WTC11 (cell line): ENCODE results near the gene TTC4. TPM values are rescaled to one million over a fixed set of nuclear protein-coding genes. Genes with fewer than 3 reads are reported as not detected.

Source experiments
- ATAC-seq: fragments of 200-7000 bp; cut with Tn5 transposase; 2 replicates; pipeline ENCODE4 v1.10.0; 2021; ENCODE audit warnings: mild to moderate bottlenecking, moderate library complexity
- CTCF ChIA-PET: fragments of 300-600 bp; sonication (Branson Sonifier 250); formaldehyde crosslinking; loops from one replicate; lab custom pipeline; 2021; ENCODE audit warnings: antibody characterized with exemption; lab: Charles Lee
- POLR2A ChIA-PET: fragments of 350-600 bp; sonication (Branson Sonifier 250); formaldehyde crosslinking; loops from one replicate; lab custom pipeline; 2021; ENCODE audit warnings: antibody characterized with exemption; lab: Charles Lee
- DNase-seq: peaks from one replicate; pipeline ENCODE4 v3.0.0; 2021; ENCODE audit warnings: low spot score
- H3K27ac Mint-ChIP-seq: 2 replicates; pipeline ENCODE4 v1.8.0; 2021; ENCODE audit warnings: mixed read lengths
- H3K27me3 Mint-ChIP-seq: 2 replicates; pipeline ENCODE4 v1.8.0; 2021; ENCODE audit warnings: low read depth, mild to moderate bottlenecking, moderate library complexity, mixed read lengths
- H3K36me3 Mint-ChIP-seq: 2 replicates; pipeline ENCODE4 v1.8.0; 2021; ENCODE audit warnings: mixed read lengths
- H3K4me1 Mint-ChIP-seq: 2 replicates; pipeline ENCODE4 v1.8.0; 2022; ENCODE audit warnings: mixed read lengths
- H3K4me3 Mint-ChIP-seq: 2 replicates; pipeline ENCODE4 v1.8.0; 2021; ENCODE audit warnings: mild to moderate bottlenecking, moderate library complexity, mixed read lengths
- H3K9me3 Mint-ChIP-seq: 2 replicates; pipeline ENCODE4 v1.8.0; 2021; ENCODE audit warnings: mixed read lengths
- ATF1 ChIP-seq: sonication (generic); formaldehyde crosslinking; IDR thresholded peaks from 2 replicates; pipeline ENCODE4 v1.8.1; 2023; ENCODE audit warnings: mild to moderate bottlenecking, moderate library complexity, missing genetic modification reagents
- CBFB ChIP-seq: sonication (generic); formaldehyde crosslinking; IDR thresholded peaks from 2 replicates; pipeline ENCODE4 v1.8.1; 2022; ENCODE audit warnings: mild to moderate bottlenecking, low read depth, missing genetic modification reagents
- ETV6 ChIP-seq: sonication (generic); formaldehyde crosslinking; IDR thresholded peaks from 2 replicates; pipeline ENCODE4 v1.8.1; 2022; ENCODE audit warnings: mild to moderate bottlenecking, missing genetic modification reagents
- FOXP1 ChIP-seq: sonication (generic); formaldehyde crosslinking; IDR thresholded peaks from 2 replicates; pipeline ENCODE4 v1.8.0; 2022; ENCODE audit warnings: missing genetic modification reagents, mild to moderate bottlenecking, moderate library complexity, borderline replicate concordance
- GTF2I ChIP-seq: fragments of 250-450 bp; sonication (Bioruptor Pico); conservative IDR thresholded peaks from 2 replicates; pipeline ENCODE4 v1.4.0; 2021; ENCODE audit warnings: mild to moderate bottlenecking
- KAT7 ChIP-seq: sonication (generic); formaldehyde crosslinking; IDR thresholded peaks from 2 replicates; pipeline ENCODE4 v1.8.1; 2023; ENCODE audit warnings: missing genetic modification reagents, mild to moderate bottlenecking, borderline replicate concordance
- MYBL2 ChIP-seq: sonication (generic); formaldehyde crosslinking; IDR thresholded peaks from 2 replicates; pipeline ENCODE4 v1.8.1; 2023; ENCODE audit warnings: mild to moderate bottlenecking, moderate library complexity, missing genetic modification reagents
- NFATC4 ChIP-seq: fragments of 250-450 bp; sonication (Bioruptor Pico); IDR thresholded peaks from 2 replicates; pipeline ENCODE4 v1.9.0; 2021; ENCODE audit warnings: mild to moderate bottlenecking
- NFYB ChIP-seq: sonication (generic); formaldehyde crosslinking; conservative IDR thresholded peaks from 2 replicates; pipeline ENCODE4 v1.8.0; 2022; ENCODE audit warnings: low read depth, missing genetic modification reagents
- OVOL2 ChIP-seq: fragments of 250-450 bp; sonication (Bioruptor Pico); IDR thresholded peaks from 2 replicates; pipeline ENCODE4 v1.9.0; 2021; ENCODE audit warnings: mild to moderate bottlenecking, borderline replicate concordance
- PRRX2 ChIP-seq: fragments of 250-450 bp; sonication (Bioruptor Pico); IDR thresholded peaks from 2 replicates; pipeline ENCODE4 v1.8.0; 2021; ENCODE audit warnings: mild to moderate bottlenecking
- TCF7 ChIP-seq: sonication (generic); formaldehyde crosslinking; IDR thresholded peaks from 2 replicates; pipeline ENCODE4 v1.8.0; 2022; ENCODE audit warnings: mild to moderate bottlenecking, low read depth, missing genetic modification reagents, moderate library complexity
- TP53 ChIP-seq: sonication (generic); formaldehyde crosslinking; IDR thresholded peaks from 2 replicates; pipeline ENCODE4 v1.8.1; 2023; ENCODE audit warnings: mild to moderate bottlenecking, missing genetic modification reagents
- ZBTB21 ChIP-seq: sonication (generic); formaldehyde crosslinking; IDR thresholded peaks from 2 replicates; pipeline ENCODE4 v1.8.1; 2023; ENCODE audit warnings: mild to moderate bottlenecking, missing genetic modification reagents, borderline replicate concordance
- ZNF121 ChIP-seq: sonication (generic); formaldehyde crosslinking; IDR thresholded peaks from 2 replicates; pipeline ENCODE4 v1.8.0; 2023; ENCODE audit warnings: missing genetic modification reagents
- ZNF232 ChIP-seq: sonication (generic); formaldehyde crosslinking; IDR thresholded peaks from 2 replicates; pipeline ENCODE4 v1.8.0; 2022; ENCODE audit warnings: mild to moderate bottlenecking, missing genetic modification reagents
- total RNA-seq: library from RNA; stranded (reverse); gene quantifications from 3 replicates; pipeline ENCODE4 v1.2.3, GENCODE V29; 2021
- TF ChIP-seq, protein P1 (sequence below): sonication (generic); formaldehyde crosslinking; IDR thresholded peaks from 2 replicates; pipeline ENCODE4 v1.8.1; 2022; ENCODE audit warnings: low read depth, missing genetic modification reagents, borderline replicate concordance
- TF ChIP-seq, protein P2 (sequence below): sonication (generic); formaldehyde crosslinking; IDR thresholded peaks from 2 replicates; pipeline ENCODE4 v1.8.0; 2023; ENCODE audit warnings: mild to moderate bottlenecking, missing genetic modification reagents
- TF ChIP-seq, protein P3 (sequence below): sonication (generic); formaldehyde crosslinking; IDR thresholded peaks from 2 replicates; pipeline ENCODE4 v1.8.1; 2023; ENCODE audit warnings: mild to moderate bottlenecking, missing genetic modification reagents, borderline replicate concordance
- TF ChIP-seq, protein P4 (sequence below): sonication (generic); formaldehyde crosslinking; IDR thresholded peaks from 2 replicates; pipeline ENCODE4 v1.8.1; 2022; ENCODE audit warnings: low read depth, mild to moderate bottlenecking, moderate library complexity, missing genetic modification reagents, borderline replicate concordance
- TF ChIP-seq, protein P5 (sequence below): fragments of 250-450 bp; sonication (Bioruptor Pico); IDR thresholded peaks from 2 replicates; pipeline ENCODE4 v1.9.0; 2021; ENCODE audit warnings: moderate library complexity, mild to moderate bottlenecking, inconsistent platforms, borderline replicate concordance
- TF ChIP-seq, protein P6 (sequence below): sonication (generic); formaldehyde crosslinking; IDR thresholded peaks from 2 replicates; pipeline ENCODE4 v1.8.0; 2022; ENCODE audit warnings: mild to moderate bottlenecking, missing genetic modification reagents
- TF ChIP-seq, protein P7 (sequence below): sonication (generic); formaldehyde crosslinking; IDR thresholded peaks from 2 replicates; pipeline ENCODE4 v1.8.1; 2023; ENCODE audit warnings: mild to moderate bottlenecking, missing genetic modification reagents, moderate library complexity
- TF ChIP-seq, protein P8 (sequence below): sonication (generic); formaldehyde crosslinking; IDR thresholded peaks from 2 replicates; pipeline ENCODE4 v1.8.0; 2022; ENCODE audit warnings: mild to moderate bottlenecking, missing genetic modification reagents

TTC4 gene
- total RNA-seq, 1 experiment from 2014 or later = 18.8 TPM

DNA sequence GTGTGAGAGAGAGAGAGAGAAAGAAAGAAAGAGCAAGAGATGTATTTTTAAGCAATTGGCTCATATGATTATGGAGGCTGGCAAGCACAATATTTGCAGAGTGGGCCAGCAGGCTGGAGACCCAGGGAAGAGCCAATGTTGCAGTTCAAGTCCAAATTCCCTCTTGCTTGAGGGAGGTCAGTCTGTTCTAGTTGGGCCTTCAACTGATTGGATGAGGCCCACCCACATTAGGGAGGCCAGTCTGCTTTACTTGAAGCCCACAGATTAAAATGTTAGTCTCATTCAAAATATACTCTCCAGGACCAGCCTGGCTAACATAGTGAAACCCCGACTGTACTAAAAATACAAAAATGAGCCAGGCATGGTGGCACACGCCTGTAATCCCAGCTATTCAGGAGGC lies 57.3 kb downstream of the TTC4 start (continued):
- TF ChIP-seq ATF1 = no peak
- no peak for TF ChIP-seq ETV6 (CRISPR knock-in tag)
- TF ChIP-seq GTF2I (CRISPR knock-in tag) = no peak
- no peak for TF ChIP-seq FOXP1 (CRISPR knock-in tag)
- TF ChIP-seq OVOL2 (CRISPR knock-in tag) = no peak
- TF ChIP-seq PRRX2 (CRISPR knock-in tag) = no peak
- TF ChIP-seq KAT7 (CRISPR knock-in tag) = no peak
- TF ChIP-seq, all 79 proteins: peak for 0

DNA sequence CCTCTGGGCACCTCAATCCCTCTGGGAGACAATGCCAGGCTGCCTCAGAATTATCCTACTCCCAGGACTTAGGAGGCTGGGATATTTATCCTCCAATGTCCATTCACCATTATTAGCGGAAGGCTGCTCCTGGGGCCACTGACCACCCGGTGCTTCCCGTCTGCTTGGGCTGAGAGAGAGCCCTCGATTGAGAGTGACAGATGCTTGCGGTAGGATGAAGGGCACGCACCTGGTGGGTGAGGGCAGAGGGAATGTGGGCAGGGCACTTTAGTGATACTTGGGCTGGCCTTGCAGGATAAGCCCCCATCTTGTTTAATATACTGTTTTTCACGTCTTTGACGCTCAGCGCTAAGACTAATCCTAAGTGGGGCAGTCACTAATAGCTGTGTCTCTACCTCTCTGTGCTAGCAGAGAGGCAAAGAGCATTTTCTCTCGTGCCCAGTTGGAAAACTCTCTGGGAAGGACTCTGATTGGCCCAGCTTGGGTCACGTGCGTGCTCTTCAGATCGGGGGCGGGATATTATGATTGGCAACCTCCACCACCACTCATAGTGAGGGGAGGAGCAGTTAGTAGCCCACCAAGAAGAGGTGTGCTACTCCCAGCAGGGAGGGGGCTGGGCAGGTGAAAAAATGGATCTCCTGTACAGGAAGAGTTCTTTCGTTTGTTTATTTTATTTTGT lies 59.3 kb downstream of the TTC4 start:
- H3K4me1 Mint-ChIP-seq = peaks cover 8% of the 10 kb centered on the region
- POLR2A ChIA-PET = no interaction called here
- peak overlapping the region; percentile 16; the same call in 1 of the 2 replicates for H3K4me3 Mint-ChIP-seq
- ATAC-seq (peak; percentile 100), DNase-seq (peak; percentile 84)
- CTCF ChIA-PET = interaction anchor here (0.6 to 1.3 kb wide), 3 partner anchors 17 to 693 kb away, joined by 3 to 9 read pairs (median 8); partner anchors contain the start of gene TTC22
- no peak overlapping the region for H3K27ac Mint-ChIP-seq
- peaks cover 4% of the 10 kb centered on the region; the same call in 1 of the 2 replicates for H3K9me3 Mint-ChIP-seq
- H3K27me3 Mint-ChIP-seq = peaks cover 21% of the 10 kb centered on the region
- H3K36me3 Mint-ChIP-seq = no peaks in the 10 kb centered on the region
- TF ChIP-seq, protein P1, sequence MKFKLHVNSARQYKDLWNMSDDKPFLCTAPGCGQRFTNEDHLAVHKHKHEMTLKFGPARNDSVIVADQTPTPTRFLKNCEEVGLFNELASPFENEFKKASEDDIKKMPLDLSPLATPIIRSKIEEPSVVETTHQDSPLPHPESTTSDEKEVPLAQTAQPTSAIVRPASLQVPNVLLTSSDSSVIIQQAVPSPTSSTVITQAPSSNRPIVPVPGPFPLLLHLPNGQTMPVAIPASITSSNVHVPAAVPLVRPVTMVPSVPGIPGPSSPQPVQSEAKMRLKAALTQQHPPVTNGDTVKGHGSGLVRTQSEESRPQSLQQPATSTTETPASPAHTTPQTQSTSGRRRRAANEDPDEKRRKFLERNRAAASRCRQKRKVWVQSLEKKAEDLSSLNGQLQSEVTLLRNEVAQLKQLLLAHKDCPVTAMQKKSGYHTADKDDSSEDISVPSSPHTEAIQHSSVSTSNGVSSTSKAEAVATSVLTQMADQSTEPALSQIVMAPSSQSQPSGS (CRISPR knock-in tag) = no peak
- TF ChIP-seq CBFB (CRISPR knock-in tag) (no peak), MYBL2 (CRISPR knock-in tag) (no peak), ZBTB21 (CRISPR knock-in tag) (no peak), FOXP1 (CRISPR knock-in tag) (no peak), NFYB (peak; percentile 90), TP53 (CRISPR knock-in tag) (no peak), NFATC4 (CRISPR knock-in tag) (no peak), TCF7 (CRISPR knock-in tag) (no peak), ZNF232 (CRISPR knock-in tag) (no peak), ZNF121 (CRISPR knock-in tag) (no peak)
- TF ChIP-seq, protein P2, sequence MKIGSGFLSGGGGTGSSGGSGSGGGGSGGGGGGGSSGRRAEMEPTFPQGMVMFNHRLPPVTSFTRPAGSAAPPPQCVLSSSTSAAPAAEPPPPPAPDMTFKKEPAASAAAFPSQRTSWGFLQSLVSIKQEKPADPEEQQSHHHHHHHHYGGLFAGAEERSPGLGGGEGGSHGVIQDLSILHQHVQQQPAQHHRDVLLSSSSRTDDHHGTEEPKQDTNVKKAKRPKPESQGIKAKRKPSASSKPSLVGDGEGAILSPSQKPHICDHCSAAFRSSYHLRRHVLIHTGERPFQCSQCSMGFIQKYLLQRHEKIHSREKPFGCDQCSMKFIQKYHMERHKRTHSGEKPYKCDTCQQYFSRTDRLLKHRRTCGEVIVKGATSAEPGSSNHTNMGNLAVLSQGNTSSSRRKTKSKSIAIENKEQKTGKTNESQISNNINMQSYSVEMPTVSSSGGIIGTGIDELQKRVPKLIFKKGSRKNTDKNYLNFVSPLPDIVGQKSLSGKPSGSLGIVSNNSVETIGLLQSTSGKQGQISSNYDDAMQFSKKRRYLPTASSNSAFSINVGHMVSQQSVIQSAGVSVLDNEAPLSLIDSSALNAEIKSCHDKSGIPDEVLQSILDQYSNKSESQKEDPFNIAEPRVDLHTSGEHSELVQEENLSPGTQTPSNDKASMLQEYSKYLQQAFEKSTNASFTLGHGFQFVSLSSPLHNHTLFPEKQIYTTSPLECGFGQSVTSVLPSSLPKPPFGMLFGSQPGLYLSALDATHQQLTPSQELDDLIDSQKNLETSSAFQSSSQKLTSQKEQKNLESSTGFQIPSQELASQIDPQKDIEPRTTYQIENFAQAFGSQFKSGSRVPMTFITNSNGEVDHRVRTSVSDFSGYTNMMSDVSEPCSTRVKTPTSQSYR (CRISPR knock-in tag) = no peak
- TF ChIP-seq, protein P3, sequence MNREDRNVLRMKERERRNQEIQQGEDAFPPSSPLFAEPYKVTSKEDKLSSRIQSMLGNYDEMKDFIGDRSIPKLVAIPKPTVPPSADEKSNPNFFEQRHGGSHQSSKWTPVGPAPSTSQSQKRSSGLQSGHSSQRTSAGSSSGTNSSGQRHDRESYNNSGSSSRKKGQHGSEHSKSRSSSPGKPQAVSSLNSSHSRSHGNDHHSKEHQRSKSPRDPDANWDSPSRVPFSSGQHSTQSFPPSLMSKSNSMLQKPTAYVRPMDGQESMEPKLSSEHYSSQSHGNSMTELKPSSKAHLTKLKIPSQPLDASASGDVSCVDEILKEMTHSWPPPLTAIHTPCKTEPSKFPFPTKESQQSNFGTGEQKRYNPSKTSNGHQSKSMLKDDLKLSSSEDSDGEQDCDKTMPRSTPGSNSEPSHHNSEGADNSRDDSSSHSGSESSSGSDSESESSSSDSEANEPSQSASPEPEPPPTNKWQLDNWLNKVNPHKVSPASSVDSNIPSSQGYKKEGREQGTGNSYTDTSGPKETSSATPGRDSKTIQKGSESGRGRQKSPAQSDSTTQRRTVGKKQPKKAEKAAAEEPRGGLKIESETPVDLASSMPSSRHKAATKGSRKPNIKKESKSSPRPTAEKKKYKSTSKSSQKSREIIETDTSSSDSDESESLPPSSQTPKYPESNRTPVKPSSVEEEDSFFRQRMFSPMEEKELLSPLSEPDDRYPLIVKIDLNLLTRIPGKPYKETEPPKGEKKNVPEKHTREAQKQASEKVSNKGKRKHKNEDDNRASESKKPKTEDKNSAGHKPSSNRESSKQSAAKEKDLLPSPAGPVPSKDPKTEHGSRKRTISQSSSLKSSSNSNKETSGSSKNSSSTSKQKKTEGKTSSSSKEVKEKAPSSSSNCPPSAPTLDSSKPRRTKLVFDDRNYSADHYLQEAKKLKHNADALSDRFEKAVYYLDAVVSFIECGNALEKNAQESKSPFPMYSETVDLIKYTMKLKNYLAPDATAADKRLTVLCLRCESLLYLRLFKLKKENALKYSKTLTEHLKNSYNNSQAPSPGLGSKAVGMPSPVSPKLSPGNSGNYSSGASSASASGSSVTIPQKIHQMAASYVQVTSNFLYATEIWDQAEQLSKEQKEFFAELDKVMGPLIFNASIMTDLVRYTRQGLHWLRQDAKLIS = no peak
- TF ChIP-seq, protein P4, sequence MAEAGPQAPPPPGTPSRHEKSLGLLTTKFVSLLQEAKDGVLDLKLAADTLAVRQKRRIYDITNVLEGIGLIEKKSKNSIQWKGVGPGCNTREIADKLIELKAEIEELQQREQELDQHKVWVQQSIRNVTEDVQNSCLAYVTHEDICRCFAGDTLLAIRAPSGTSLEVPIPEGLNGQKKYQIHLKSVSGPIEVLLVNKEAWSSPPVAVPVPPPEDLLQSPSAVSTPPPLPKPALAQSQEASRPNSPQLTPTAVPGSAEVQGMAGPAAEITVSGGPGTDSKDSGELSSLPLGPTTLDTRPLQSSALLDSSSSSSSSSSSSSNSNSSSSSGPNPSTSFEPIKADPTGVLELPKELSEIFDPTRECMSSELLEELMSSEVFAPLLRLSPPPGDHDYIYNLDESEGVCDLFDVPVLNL (CRISPR knock-in tag) = no peak
- TF ChIP-seq, protein P5, sequence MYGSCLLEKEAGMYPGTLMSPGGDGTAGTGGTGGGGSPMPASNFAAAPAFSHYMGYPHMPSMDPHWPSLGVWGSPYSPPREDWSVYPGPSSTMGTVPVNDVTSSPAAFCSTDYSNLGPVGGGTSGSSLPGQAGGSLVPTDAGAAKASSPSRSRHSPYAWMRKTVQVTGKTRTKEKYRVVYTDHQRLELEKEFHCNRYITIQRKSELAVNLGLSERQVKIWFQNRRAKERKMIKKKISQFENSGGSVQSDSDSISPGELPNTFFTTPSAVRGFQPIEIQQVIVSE (CRISPR knock-in tag) = no peak
- TF ChIP-seq, protein P6, sequence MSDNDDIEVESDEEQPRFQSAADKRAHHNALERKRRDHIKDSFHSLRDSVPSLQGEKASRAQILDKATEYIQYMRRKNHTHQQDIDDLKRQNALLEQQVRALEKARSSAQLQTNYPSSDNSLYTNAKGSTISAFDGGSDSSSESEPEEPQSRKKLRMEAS (CRISPR knock-in tag) = peak; percentile 48; the same call in 1 of the 2 replicates
- TF ChIP-seq, protein P7, sequence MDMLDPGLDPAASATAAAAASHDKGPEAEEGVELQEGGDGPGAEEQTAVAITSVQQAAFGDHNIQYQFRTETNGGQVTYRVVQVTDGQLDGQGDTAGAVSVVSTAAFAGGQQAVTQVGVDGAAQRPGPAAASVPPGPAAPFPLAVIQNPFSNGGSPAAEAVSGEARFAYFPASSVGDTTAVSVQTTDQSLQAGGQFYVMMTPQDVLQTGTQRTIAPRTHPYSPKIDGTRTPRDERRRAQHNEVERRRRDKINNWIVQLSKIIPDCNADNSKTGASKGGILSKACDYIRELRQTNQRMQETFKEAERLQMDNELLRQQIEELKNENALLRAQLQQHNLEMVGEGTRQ (CRISPR knock-in tag) = peak; percentile 94
- TF ChIP-seq, protein P8, sequence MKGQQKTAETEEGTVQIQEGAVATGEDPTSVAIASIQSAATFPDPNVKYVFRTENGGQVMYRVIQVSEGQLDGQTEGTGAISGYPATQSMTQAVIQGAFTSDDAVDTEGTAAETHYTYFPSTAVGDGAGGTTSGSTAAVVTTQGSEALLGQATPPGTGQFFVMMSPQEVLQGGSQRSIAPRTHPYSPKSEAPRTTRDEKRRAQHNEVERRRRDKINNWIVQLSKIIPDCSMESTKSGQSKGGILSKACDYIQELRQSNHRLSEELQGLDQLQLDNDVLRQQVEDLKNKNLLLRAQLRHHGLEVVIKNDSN (CRISPR knock-in tag) = peak; percentile 93
